Activated naive CD8-positive, alpha-beta T cell (primary cell): Measurements from ENCODE around the gene ZBED4.

Experiments
- H3K27ac Mint-ChIP-seq: one replicate; pipeline ENCODE4 v1.8.0; 2021; ENCODE audit warnings: mixed read lengths
- H3K27me3 Mint-ChIP-seq: one replicate; pipeline ENCODE4 v1.8.0; 2021; ENCODE audit warnings: mixed read lengths
- H3K36me3 Mint-ChIP-seq: one replicate; pipeline ENCODE4 v1.8.0; 2021; ENCODE audit warnings: mixed read lengths
- H3K4me1 Mint-ChIP-seq: one replicate; pipeline ENCODE4 v1.8.0; 2021; ENCODE audit warnings: low read depth, mixed read lengths
- H3K4me3 Mint-ChIP-seq: one replicate; pipeline ENCODE4 v1.8.0; 2021; ENCODE audit warnings: mild to moderate bottlenecking, mixed read lengths
- H3K9me3 Mint-ChIP-seq: one replicate; pipeline ENCODE4 v1.8.0; 2021; ENCODE audit warnings: low read depth, mixed read lengths

The ZBED4 gene

DNA sequence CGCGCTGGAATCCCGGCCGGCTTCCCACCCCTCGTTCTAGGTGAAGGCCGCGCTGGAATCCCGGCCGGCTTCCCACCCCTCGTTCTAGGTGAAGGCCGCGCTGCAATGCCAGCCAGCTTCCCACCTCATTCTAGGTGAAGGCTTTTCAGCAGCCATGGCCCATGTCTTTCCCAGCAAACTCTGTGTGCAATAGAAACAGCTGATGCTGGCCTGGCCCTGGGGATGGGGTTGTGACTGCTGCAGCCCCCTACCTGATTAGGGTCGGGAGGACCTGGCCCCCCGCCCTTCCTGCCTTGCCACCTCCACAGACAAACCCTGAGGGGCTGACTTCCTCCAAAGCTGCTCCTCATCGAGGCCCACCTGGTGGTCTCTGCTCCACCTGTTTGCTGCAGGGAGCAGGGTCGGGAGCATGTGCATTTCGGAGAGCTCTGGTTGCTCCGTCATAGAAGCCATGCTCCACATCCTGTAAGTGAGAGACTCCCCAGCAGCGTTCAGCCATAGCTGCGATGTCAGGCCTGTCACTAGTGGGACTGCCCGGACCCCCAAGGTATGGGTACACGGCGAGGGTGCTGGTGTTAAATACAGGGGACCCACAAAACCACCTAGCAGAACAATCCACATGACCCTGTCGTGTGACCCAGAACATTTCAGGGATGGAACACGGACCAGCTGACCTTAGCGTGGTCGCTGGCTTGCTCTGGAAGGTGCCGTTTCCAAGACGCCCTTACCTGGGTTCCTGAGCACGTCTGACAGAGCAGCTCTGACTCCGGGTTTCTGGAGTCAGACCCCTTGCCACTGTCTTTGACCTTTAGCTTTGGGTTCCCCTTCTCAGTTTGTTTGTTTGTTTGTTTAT, 3.3 kb downstream of the ZBED4 start:
- H3K9me3 Mint-ChIP-seq: no peaks in the 10 kb centered on the region
- H3K27me3 Mint-ChIP-seq: no peaks in the 10 kb centered on the region
- peaks cover 49% of the 10 kb centered on the region for H3K4me1 Mint-ChIP-seq
- H3K36me3 Mint-ChIP-seq: peaks cover 2% of the 10 kb centered on the region
- no peak overlapping the region for H3K27ac Mint-ChIP-seq
- H3K4me3 Mint-ChIP-seq: no peak overlapping the region

DNA sequence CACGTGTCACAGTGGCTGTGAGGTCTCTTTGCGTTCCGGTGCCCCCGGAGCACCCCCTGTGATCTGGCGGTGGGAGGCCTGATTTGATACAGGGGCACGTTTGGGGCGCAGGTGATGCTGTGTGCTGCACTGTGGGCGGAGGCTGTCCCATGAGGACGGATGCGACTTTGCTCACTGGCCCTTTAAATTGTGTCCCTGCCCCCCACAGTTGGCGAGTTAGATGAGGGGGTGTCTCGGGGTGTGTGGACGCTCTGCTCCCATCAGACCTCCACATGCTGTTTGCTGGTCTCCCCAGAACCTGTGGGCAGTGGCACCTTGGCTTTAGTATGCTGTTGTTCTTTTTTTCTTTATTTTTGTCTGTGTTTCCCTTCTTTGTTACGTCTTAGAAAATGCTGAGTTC, 5.2 kb downstream of the ZBED4 start:
- H3K4me1 Mint-ChIP-seq: peaks cover 57% of the 10 kb centered on the region
- H3K9me3 Mint-ChIP-seq: no peaks in the 10 kb centered on the region
- no peak overlapping the region for H3K27ac Mint-ChIP-seq
- peaks cover 2% of the 10 kb centered on the region for H3K36me3 Mint-ChIP-seq
- H3K4me3 Mint-ChIP-seq: no peak overlapping the region
- H3K27me3 Mint-ChIP-seq: no peaks in the 10 kb centered on the region

DNA sequence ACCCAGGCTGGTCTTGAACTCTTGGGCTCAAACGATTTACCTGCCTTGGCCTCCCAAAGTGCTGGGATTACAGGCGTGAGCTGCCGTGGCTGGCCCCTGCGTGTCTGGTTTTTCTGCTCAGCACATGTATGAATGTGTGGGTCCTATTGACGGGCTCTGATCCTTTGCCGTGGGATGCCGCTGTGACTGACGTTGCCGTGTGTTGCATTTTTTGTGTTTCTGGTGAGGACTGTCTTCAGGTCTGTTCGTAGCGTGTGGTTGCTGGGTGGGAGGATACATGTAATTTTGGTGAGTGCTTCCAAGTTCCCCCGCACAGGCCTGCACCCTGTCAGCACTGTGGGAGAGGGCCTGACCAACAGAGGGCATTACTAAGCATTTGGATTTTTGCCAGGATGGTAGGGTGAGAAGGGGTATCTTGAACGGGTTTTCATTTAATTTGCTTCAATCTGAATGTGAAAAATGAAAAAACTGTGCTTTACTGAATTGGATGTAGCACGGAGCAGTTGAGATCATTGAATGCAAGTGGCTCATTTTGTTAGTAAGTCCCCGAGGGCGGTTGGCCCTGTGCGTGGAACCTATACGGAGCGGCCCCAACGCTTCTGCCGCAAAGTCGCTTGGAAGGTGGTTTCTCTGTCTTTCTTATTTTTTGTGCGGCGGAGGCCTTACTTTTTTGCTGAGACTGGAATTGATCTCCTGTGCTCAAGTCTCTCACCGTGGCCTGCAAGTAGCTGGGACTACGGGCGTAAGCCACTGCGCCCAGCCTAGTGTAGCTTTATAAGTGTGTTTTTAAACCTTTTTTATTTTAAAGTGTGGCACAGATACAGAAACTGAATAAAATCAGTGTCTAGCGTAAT, 8.2 kb downstream of the ZBED4 start:
- Mint-ChIP-seq H3K9me3 (peaks cover 8% of the 10 kb centered on the region), H3K27me3 (no peaks in the 10 kb centered on the region), H3K4me3 (no peak overlapping the region), H3K36me3 (peaks cover 16% of the 10 kb centered on the region), H3K4me1 (peaks cover 54% of the 10 kb centered on the region), H3K27ac (peak overlapping the region; percentile 22)

DNA sequence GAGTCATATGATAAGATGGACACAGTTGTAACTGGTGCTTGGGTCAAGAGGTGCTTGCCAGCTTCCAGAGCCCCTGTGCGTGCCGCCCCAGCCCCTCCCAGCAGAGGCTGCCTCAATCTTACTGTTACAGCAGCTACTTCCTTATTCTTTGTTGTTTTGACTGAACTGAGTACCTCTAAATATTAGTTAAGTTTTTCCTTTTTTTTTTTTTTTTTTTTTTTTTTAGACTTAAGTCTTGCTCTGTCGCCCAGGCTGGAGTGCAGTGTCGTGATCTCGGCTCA, 8.8 kb downstream of the ZBED4 start:
- Mint-ChIP-seq H3K4me1 (peaks cover 56% of the 10 kb centered on the region), H3K27ac (peak overlapping the region; percentile 22), H3K4me3 (no peak overlapping the region)

DNA sequence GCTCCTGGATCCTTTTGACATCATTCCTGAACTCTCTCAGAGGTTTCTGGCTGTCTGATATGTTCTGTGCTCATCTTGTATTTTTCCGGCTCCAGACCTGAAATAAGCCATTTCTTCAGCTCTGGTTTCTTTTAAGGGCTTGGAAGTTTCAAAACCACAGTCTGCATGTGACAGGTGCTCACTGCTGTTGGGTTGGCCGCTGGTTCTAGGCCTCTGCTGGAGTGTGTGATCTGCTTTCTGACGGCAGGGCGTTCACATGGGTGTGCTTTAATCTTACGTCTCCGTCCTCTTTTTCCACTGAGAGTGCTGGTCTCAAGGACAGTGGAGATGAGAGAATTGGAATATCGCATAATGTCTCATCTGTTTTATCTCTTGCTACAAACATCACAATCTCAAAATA, 10.3 kb downstream of the ZBED4 start:
- Mint-ChIP-seq H3K9me3 (peaks cover 8% of the 10 kb centered on the region), H3K36me3 (peaks cover 22% of the 10 kb centered on the region), H3K27ac (peak overlapping the region; percentile 28), H3K27me3 (no peaks in the 10 kb centered on the region), H3K4me1 (peaks cover 58% of the 10 kb centered on the region), H3K4me3 (no peak overlapping the region)

More for the DNA sequence above, 8.8 kb downstream of the ZBED4 start:
- H3K9me3 Mint-ChIP-seq: peaks cover 8% of the 10 kb centered on the region
- H3K36me3 Mint-ChIP-seq: peaks cover 21% of the 10 kb centered on the region
- no peaks in the 10 kb centered on the region for H3K27me3 Mint-ChIP-seq

DNA sequence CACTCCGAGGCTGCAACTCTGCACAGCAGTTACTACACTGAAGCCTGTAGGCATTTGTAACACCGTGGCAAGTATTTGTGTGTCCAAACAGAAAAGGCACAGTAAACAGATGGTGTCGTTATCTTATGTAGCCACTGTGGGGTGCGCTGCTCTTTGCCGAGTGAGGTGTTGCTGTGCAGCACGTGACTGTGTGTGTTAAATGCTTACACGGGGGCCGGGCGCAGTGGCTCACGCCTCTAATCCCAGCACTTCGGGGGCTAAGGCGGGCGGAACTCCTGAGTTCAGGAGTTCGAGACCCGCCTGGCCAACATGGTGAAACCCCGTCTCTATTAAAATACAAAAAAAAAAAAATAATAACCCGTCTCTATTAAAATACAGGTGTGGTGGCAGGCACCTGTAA, 11.5 kb downstream of the ZBED4 start:
- H3K9me3 Mint-ChIP-seq: peaks cover 18% of the 10 kb centered on the region
- no peaks in the 10 kb centered on the region for H3K27me3 Mint-ChIP-seq
- H3K36me3 Mint-ChIP-seq: peaks cover 27% of the 10 kb centered on the region
- no peak overlapping the region for H3K27ac Mint-ChIP-seq
- H3K4me3 Mint-ChIP-seq: no peak overlapping the region
- H3K4me1 Mint-ChIP-seq: peaks cover 64% of the 10 kb centered on the region

DNA sequence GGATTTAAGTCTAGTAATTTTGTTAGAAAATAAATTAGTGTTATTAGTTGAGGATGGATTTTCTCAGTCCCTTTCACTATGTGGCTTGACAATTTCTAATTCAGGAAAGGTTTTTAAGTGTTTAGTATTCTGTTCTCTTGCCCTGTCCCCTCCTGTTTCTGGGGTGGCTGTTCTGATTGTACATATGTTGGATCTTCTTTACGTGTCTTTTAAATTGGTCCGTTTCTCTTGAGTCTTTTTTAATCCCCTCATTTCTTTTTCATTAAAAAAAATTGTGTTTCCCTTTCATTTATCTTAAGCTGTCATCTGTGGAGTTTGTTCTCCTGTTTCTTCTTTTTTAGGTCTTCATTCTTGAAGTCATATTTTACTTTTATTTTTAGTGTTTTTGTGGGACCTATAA, 12.5 kb downstream of the ZBED4 start:
- Mint-ChIP-seq H3K4me1 (peaks cover 68% of the 10 kb centered on the region), H3K27ac (no peak overlapping the region), H3K4me3 (no peak overlapping the region), H3K36me3 (peaks cover 27% of the 10 kb centered on the region), H3K9me3 (peaks cover 18% of the 10 kb centered on the region), H3K27me3 (no peaks in the 10 kb centered on the region)

DNA sequence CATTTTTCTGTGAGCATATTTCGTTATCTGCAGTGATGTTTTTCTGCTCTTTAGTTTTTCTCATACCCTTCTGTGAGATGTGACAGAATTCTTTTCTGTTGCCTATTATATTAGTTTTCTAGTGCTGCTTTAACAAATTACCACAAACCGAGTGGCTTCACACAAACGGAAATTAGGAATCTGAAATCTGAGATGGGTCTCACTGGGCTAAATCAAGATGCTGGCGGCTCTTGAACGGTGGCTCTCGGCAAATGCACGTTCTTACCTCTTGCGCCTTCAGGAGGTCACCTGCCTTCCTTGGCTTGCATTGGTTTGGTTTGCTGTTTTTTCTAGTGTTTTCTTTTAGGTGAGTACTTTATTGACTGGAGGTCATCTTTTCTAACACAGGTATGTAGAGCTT, 13.0 kb downstream of the ZBED4 start:
- peaks cover 64% of the 10 kb centered on the region for H3K4me1 Mint-ChIP-seq
- peaks cover 18% of the 10 kb centered on the region for H3K9me3 Mint-ChIP-seq
- H3K27ac Mint-ChIP-seq: no peak overlapping the region
- no peak overlapping the region for H3K4me3 Mint-ChIP-seq
- H3K27me3 Mint-ChIP-seq: no peaks in the 10 kb centered on the region
- peaks cover 27% of the 10 kb centered on the region for H3K36me3 Mint-ChIP-seq

DNA sequence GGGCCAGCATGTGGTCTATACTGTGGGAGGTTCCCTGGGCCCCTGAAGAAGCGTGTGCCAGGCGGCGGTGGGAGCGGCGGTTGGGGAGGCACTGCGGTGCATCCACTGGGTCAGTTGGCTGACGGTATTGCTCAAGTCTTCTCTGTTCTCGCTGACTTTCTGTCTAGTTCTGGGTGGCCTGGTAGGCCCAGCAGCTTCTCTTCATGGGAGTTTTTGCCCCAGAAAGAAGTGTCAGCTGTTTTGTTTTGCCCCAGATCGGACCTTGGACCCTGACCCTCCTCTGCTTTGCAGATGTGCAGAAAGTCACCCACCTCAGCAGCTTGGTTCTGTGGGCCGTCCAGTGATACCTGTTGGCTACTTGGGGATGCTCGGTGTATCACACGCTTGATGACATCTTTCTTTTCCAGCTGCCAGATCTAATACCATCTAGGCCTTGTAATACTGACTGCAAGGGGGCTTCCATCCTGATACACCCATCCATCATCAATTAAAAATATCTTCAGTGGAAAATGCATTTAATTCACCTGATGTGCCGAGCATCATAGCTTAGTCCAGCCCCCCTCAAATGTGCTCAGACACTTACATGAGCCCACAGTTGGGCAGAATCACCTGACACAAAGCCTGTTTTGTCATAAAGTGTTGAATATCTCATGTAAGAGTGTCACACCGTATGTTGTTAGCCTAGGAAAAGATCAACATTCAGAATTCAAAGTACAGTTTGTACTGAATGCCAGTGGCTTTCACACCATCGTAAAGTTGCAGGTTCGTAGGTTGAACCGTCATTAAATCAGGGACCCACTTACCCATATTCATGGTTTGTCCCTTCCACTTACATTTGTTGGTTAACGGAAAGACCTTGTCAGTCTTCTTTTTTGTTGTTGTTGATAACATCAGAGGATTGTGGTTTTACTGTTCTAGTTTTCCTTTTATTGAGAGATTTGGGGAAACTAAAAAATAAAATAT, 13.9 kb downstream of the ZBED4 start:
- Mint-ChIP-seq H3K4me1 (peaks cover 63% of the 10 kb centered on the region), H3K36me3 (peaks cover 27% of the 10 kb centered on the region), H3K9me3 (peaks cover 18% of the 10 kb centered on the region), H3K27ac (peak overlapping the region; percentile 25), H3K27me3 (no peaks in the 10 kb centered on the region), H3K4me3 (peak overlapping the region; percentile 20)

DNA sequence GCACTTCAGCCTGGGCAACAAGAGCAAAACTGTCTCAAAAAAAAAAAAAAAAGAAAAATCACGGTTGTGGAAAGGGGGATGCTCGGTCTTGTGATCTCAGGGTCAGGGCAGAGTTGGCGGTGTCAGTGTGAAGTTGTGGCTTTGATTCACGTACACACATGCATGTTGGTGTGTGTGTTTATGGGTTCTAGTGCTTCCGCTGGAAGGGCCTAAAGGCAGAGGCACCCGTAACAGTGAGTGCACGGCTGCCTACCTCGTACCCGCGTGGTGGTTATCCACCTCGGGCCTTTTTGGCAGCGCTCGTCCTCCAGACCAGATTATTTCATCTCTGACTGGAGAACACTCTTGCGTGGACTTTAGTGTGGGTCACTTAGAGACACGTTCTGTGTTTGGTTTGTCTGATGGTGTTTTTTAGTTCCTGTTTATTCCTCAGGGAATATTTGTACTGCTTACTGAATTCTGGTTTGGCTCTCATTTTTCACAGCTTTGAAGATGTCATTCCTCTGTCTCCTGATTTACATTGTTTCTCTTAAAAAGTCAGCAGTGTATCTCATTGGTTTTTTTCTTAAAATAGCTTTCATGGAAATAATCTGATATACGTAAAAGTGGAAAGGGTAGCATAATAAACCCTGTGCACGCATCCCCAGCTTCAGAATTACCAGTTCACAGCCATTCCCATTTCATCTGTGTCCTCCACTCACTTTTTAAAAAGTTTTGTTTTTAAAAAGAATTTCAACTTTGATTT, 15.6 kb downstream of the ZBED4 start:
- Mint-ChIP-seq H3K4me3 (no peak overlapping the region), H3K9me3 (peaks cover 18% of the 10 kb centered on the region), H3K27ac (peak overlapping the region; percentile 58), H3K27me3 (no peaks in the 10 kb centered on the region), H3K36me3 (peaks cover 30% of the 10 kb centered on the region), H3K4me1 (peaks cover 60% of the 10 kb centered on the region)

DNA sequence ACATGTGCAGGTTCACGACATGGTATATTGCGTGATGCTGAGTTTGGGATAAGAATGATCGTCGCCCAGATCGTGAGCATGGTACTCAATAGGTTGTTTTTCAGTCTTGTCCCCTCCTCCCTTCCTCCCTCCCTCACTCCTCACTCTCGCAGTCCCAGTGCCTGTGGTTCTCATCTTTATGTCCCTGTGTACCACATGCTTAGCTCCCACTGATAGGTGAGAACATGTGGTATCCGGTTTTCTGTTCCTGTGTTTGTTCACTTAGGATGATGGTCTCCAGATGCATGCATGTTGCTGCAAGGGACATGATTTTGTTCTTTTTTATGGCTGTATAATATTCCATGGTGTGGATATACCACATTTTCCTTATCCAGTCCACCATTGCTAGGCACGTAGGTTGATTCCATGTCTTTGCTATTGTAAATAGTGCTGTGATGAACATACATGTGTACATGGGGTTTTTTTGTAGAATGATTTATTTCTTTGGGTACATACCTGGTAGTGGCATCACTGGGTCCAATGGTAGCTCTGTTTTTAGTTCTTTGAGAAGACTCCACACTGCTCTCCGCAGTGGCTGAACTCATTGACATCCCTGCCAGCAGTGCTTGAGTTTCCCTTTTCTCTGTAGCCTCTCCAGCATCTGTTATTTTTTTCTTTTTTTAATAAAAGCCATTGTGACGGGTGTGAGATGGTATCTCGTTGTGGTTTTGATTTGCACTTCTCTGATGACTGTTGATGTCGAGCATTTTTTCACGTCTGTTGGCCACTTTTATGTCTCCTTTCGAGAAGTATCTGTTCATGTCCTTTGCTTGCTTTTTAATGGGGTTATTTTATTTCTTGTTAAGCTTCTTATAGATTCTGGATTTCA, 16.4 kb downstream of the ZBED4 start:
- Mint-ChIP-seq H3K9me3 (peaks cover 18% of the 10 kb centered on the region), H3K4me3 (peak overlapping the region; percentile 17), H3K27me3 (no peaks in the 10 kb centered on the region), H3K36me3 (peaks cover 33% of the 10 kb centered on the region), H3K4me1 (peaks cover 61% of the 10 kb centered on the region), H3K27ac (peak overlapping the region; percentile 62)

DNA sequence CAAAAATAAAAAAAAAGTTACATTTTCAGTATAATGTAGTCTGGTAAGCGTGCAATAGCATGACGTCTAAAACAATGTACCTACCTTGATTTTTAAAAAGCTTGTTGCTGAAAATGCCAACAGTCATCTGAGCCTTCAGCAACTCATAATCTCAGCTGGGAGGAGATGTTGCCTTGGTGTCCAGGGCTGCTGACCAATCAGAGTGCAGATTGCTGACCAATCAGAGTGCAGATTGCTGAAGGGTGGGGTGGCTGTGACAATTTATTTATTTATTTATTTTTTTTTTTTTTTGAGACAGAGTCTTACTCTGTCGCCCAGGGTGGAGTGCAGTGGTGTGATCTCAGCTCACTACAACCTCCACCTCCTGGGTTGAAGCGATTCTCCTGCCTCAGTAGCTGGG, 17.8 kb downstream of the ZBED4 start:
- no peaks in the 10 kb centered on the region for H3K27me3 Mint-ChIP-seq
- no peak overlapping the region for H3K4me3 Mint-ChIP-seq
- H3K36me3 Mint-ChIP-seq: peaks cover 24% of the 10 kb centered on the region
- peaks cover 56% of the 10 kb centered on the region for H3K4me1 Mint-ChIP-seq
- H3K9me3 Mint-ChIP-seq: peaks cover 11% of the 10 kb centered on the region
- H3K27ac Mint-ChIP-seq: no peak overlapping the region

DNA sequence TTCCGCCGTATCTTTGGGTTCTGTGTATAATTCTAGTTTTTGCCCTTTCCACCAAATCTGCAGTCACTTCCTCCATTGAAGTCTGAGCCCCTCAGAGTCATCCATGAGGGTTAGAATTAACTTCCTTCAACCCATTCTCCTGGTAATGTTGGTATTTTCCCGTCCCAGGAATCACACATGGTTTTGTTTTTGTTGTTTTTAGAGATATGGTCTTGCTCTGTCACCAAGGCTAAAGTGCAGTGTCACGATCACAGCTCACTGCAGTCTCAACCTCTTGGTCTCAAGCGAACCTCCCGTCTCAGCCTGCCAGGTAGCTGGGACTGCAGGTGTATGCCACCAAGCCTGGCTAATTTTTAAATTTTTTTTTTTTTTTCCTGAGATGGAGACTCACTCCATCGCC, 18.7 kb downstream of the ZBED4 start:
- no peaks in the 10 kb centered on the region for H3K27me3 Mint-ChIP-seq
- peaks cover 52% of the 10 kb centered on the region for H3K4me1 Mint-ChIP-seq
- peaks cover 11% of the 10 kb centered on the region for H3K9me3 Mint-ChIP-seq
- peak overlapping the region; percentile 23 for H3K27ac Mint-ChIP-seq
- peaks cover 17% of the 10 kb centered on the region for H3K36me3 Mint-ChIP-seq
- no peak overlapping the region for H3K4me3 Mint-ChIP-seq
